Tibial nerve (tissue), 4 donors: Measurements from ENCODE around the gene MSANTD1.

Source experiments
- EP300 ChIP-seq, 2 donors: sonication (generic); formaldehyde crosslinking; IDR thresholded peaks; one replicate each; pipeline ENCODE4 v1.6.1; 2017; ENCODE audit warnings: antibody characterized with exemption in 2 of 2, mild to moderate bottlenecking in 1 of 2
- POLR2A ChIP-seq, 2 donors: fragments of 450-650 bp; IDR thresholded peaks; one replicate each; pipeline ENCODE4 v1.6.1; 2017; ENCODE audit warnings: antibody characterized with exemption in 2 of 2, mild to moderate bottlenecking in 2 of 2, moderate library complexity in 2 of 2
- TF ChIP-seq, protein P1 (sequence below), 5 experiments: fragments of 200-600 bp in 3 of 5; fragments of 450-650 bp in 2 of 5; sonication (generic) in 3 of 5; IDR thresholded peaks; one replicate each; pipeline ENCODE4 v1.5.1; 2016 to 2019; ENCODE audit warnings: antibody characterized with exemption in 5 of 5, mild to moderate bottlenecking in 3 of 5, moderate library complexity in 2 of 5

DNA sequence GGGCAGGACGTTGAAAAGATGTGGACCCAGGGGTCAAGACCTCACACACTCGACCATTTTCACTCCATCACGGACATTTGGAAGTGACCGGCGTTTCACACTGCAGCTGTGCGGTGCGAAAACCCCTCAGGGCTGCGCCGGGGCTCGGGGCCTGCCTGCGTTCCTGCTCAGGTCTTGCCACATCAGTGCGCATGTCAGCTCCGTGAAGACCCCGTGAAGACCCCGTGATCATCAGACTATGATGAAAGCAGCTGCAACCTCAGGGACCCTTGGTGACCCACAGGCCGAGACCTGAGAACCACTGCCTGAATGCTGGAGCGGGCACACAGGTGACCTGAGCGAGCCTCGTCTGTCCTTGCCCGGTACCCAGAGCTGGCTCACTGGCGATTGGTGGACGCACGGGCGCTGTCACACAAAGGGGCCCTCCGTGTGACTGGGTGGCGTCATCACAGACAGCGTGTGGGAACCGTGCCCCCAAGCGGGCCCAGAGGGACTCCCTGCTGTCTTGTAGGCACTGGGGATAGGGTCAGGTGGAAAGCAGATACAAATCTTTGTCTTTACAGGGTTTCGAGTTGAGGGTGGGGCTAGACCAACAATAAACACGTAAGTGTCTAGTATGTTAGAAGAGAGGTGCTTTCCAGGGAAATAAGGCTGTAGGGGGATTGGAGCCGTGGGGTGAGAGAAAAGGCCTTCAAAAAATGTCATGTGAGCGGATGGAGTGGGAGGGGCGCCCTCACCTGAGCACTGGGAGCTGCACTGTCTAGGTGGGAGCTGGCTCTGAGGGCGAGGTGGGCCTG lies 12.7 kb downstream of the MSANTD1 start:
- TF ChIP-seq, protein P1, sequence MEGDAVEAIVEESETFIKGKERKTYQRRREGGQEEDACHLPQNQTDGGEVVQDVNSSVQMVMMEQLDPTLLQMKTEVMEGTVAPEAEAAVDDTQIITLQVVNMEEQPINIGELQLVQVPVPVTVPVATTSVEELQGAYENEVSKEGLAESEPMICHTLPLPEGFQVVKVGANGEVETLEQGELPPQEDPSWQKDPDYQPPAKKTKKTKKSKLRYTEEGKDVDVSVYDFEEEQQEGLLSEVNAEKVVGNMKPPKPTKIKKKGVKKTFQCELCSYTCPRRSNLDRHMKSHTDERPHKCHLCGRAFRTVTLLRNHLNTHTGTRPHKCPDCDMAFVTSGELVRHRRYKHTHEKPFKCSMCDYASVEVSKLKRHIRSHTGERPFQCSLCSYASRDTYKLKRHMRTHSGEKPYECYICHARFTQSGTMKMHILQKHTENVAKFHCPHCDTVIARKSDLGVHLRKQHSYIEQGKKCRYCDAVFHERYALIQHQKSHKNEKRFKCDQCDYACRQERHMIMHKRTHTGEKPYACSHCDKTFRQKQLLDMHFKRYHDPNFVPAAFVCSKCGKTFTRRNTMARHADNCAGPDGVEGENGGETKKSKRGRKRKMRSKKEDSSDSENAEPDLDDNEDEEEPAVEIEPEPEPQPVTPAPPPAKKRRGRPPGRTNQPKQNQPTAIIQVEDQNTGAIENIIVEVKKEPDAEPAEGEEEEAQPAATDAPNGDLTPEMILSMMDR (IDR thresholded peaks at IDR 0.05) = no peak
- TF ChIP-seq POLR2A (IDR thresholded peaks at IDR 0.05) (no peak), EP300 (IDR thresholded peaks at IDR 0.05) (no peak)
